ENCODE measurements around the gene PLXNB1. TPM values are rescaled to one million over a fixed set of nuclear protein-coding genes. Genes with fewer than 3 reads are reported as not detected.

PLXNB1 gene
- total and polyA plus RNA-seq, 10 of the 15 experiments (the other 5 are each of a cell fraction or from before 2014, with no cell fraction given): 0.18 to 15.1 (median 5.3) TPM

DNA sequence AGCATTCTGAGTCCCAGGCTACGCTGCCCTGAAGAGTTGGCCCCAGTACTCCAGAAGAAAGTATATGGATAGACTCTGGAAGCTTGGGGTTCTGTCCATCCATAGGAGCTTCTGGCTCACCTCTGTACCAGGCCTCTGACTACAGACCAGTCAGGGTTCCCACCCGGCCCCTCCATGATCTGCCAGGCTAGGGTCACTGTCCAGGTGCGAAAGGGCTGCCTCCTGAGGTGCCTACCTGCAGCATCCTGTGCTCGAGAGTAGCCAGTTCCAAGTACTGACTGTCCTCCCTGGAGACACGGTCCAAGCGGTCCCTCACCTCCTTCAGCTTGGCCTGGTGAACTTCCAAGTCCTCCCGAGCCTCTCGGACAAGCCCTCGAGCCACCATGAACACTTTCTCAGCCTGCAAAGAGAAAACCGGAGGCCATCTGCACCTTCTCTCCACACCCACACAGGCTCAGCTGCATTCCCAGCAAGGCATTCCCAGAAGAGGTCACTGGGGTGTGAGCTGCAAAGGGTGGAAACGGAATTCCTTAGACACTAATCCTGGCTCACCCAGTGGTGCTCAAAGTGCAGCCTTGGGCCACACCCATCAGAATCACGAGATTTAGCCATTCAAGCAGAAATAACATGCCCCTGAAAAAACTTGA lies 3.7 kb upstream of the PLXNB1 start:
- Histone ChIP-seq H3K27me3 (replicated peaks in 1 of 2; ENCODE audit: control insufficient read depth in 2 of 2, insufficient read depth in 2 of 2, low read length in 1 of 2) (no peaks in the 10 kb centered on the region), H3K9ac (ENCODE audit: control insufficient read depth, insufficient read depth, low read length) (no peak overlapping the region), H4K20me1 (ENCODE audit: control insufficient read depth, insufficient read depth) (no peaks in the 10 kb centered on the region), H3K9me3 (replicated peaks; ENCODE audit: control insufficient read depth, insufficient read depth, low read length) (no peaks in the 10 kb centered on the region), H3K79me2 (ENCODE audit: control insufficient read depth, insufficient read depth, low read length) (peaks cover under 1% of the 10 kb centered on the region), H2AFZ (ENCODE audit: control insufficient read depth, low read depth, low read length) (no peak overlapping the region), H3K4me3 (no peak overlapping the region), H3K4me2 (ENCODE audit: control insufficient read depth, insufficient read depth) (no peak overlapping the region), H3K4me1 (ENCODE audit: control insufficient read depth, insufficient read depth, low read length) (peaks cover 25% of the 10 kb centered on the region), H3K36me3 (ENCODE audit: control insufficient read depth in 2 of 2, insufficient read depth in 2 of 2, low read length in 1 of 2) (peaks cover 2 to 16% of the 10 kb centered on the region in 2 experiments; a peak in 2 of 4 replicates), H3K27ac (ENCODE audit: control insufficient read depth, insufficient read depth) (peak overlapping the region; percentile 54)
- FAIRE-seq (no peak), ATAC-seq (no peak), DNase-seq (ENCODE audit: low read depth, low spot score) (no peak)
- no TSS peak for BruUV-seq (replicated peaks)
- TF ChIP-seq ASH2L (IDR thresholded peaks at IDR 0.05; ENCODE audit: borderline replicate concordance, low read depth) (no peak), BRCA1 (IDR thresholded peaks at IDR 0.05; ENCODE audit: low read depth, low read length) (no peak), HDGF (IDR thresholded peaks at IDR 0.05) (no peak), ATF7 (IDR thresholded peaks at IDR 0.05; ENCODE audit: low read depth) (no peak)
- 89% methylated on average over 12 of the region's 12 CpGs for WGBS (ENCODE audit: insufficient coverage, insufficient replicate concordance, low lambda C conversion rate, missing lambda C conversion rate)
- ChIA-PET POLR2A (no interaction called here), RAD21 (ENCODE audit: unreplicated experiment) (interaction anchor here (1.1 to 2.7 kb wide), 2 partner anchors 32 to 125 kb away, joined by 4 to 28 read pairs; no protein-coding TSS in a partner anchor), CTCF (interaction anchor here (0.5 to 12.5 kb wide), 10 partner anchors 25 to 527 kb away, joined by 3 to 757 read pairs (median 20); partner anchors contain the start of genes CAMP and PFKFB4), SMC1A (ENCODE audit: uncharacterized antibody, unreplicated experiment) (interaction anchor here (0.9 to 11.5 kb wide), 5 partner anchors 32 to 203 kb away, joined by 3 to 287 read pairs (median 3); no protein-coding TSS in a partner anchor)
- intact Hi-C loops (cut with micrococcal nuclease; ENCODE audit: unreplicated experiment): no loop called here
- in situ Hi-C loops (cut with MboI): no loop called here
